GM12891 (cell line): ENCODE results near the gene CACNA1G.

Experiments used
- POLR2A ChIP-seq: IDR thresholded peaks from 2 replicates; pipeline ENCODE4 v1.6.1; 2011; ENCODE audit warnings: low read depth, low read length, control low read depth
- POLR2AphosphoS5 ChIP-seq: IDR thresholded peaks from 2 replicates; pipeline ENCODE4 v1.6.1; 2011; ENCODE audit warnings: low read depth, low read length, control low read depth
- TAF1 ChIP-seq: IDR thresholded peaks from 2 replicates; pipeline ENCODE4 v1.6.1; 2011; ENCODE audit warnings: low read depth, low read length, control low read depth

GRCh38 chr17:50653738-50654137 is 93.2 kb downstream of the CACNA1G start:
- TF ChIP-seq POLR2A (no peak), TAF1 (no peak), POLR2AphosphoS5 (no peak)
